Stomach (tissue), 9 donors: ENCODE results near the gene F5. TPM values are rescaled to one million over a fixed set of nuclear protein-coding genes. Genes with fewer than 3 reads are reported as not detected.

Source experiments
- DNase-seq, 2 donors: peaks; one replicate each; pipeline versions ENCODE4 v3.0.0 to v3.0.0-alpha.2; 2013 to 2019
- H3K27ac ChIP-seq, 5 donors: fragments of 200-600 bp in 4 of 5; sonication (generic) in 4 of 5; one replicate each; pipeline ENCODE4 v1.5.1; 2013 to 2019; ENCODE audit warnings: mild to moderate bottlenecking in 1 of 5, moderate library complexity in 1 of 5
- H3K27me3 ChIP-seq, 3 donors: fragments of 200-600 bp; sonication (generic); one replicate each; pipeline ENCODE4 v1.5.1; 2017 to 2019; ENCODE audit warnings: mixed run types in 1 of 3
- H3K36me3 ChIP-seq, 4 donors: fragments of 200-600 bp; sonication (generic); 1 replicate in 3 of 4; 2 replicates in 1 of 4; pipeline ENCODE4 v1.5.1; 2016 to 2019
- H3K4me1 ChIP-seq, 4 donors: fragments of 200-600 bp; sonication (generic); one replicate each; pipeline ENCODE4 v1.5.1; 2016 to 2019
- H3K4me3 ChIP-seq, 4 donors: fragments of 200-600 bp; sonication (generic) in 3 of 4; one replicate each; pipeline ENCODE4 v1.5.1; 2016 to 2019; ENCODE audit warnings: mild to moderate bottlenecking in 1 of 4
- H3K9me3 ChIP-seq, 4 donors: fragments of 200-600 bp; sonication (generic); one replicate each; pipeline ENCODE4 v1.5.1; 2016 to 2019
- CTCF ChIP-seq, 7 experiments: fragments of 450-650 bp in 4 of 7; fragments of 200-600 bp in 3 of 7; sonication (generic) in 3 of 7; IDR thresholded peaks; one replicate each; pipeline ENCODE4 v1.5.1; 2016 to 2019; ENCODE audit warnings: antibody characterized with exemption in 7 of 7, control low read depth in 2 of 7, mild to moderate bottlenecking in 1 of 7
- EP300 ChIP-seq: sonication (generic); formaldehyde crosslinking; IDR thresholded peaks from one replicate; pipeline ENCODE4 v1.6.1; 2017; ENCODE audit warnings: antibody characterized with exemption
- POLR2A ChIP-seq, 4 donors: fragments of 450-650 bp; IDR thresholded peaks; one replicate each; pipeline ENCODE4 v1.6.1; 2016; ENCODE audit warnings: antibody characterized with exemption in 4 of 4, control low read depth in 2 of 4, mild to moderate bottlenecking in 1 of 4, moderate library complexity in 1 of 4
- POLR2AphosphoS5 ChIP-seq, 3 donors: sonication (generic); formaldehyde crosslinking; IDR thresholded peaks; one replicate each; pipeline ENCODE4 v1.6.1; 2016; ENCODE audit warnings: antibody characterized with exemption in 3 of 3
- WGBS, 5 donors: extraction: QIAGEN DNeasy Blood & Tissue Kit in 3 of 5; methylation state at CpG; one replicate each; pipeline versions ENCODE4 v1.1.5 to v1.1.7; 2013 to 2018; 5-methylcytosine and 5-hydroxymethylcytosine counted together
- intact Hi-C: fragments of 100-400 bp; cut with DNase I; formaldehyde crosslinking; loops from one replicate; pipeline ENCODE4 v1.15.1; 2023; ENCODE audit warnings: low total_unique reads
- polyA plus RNA-seq, 3 donors: library from polyadenylated mRNA; stranded (reverse); fragments of 200-250 nt; gene quantifications; one replicate each; pipeline ENCODE4 v1.2.3, GENCODE V29; 2013
- small RNA-seq, 4 donors: library from RNA; depleted of rRNA; stranded (forward); fragments of <200 nt; gene quantifications; one replicate each; pipeline ENCODE3, GENCODE V24; 2016
- total RNA-seq, 5 donors: library from RNA; depleted of rRNA; stranded (reverse); fragments of >200 nt; gene quantifications; one replicate each; pipeline versions ENCODE4 v1.1.0 to v1.2.3, GENCODE V29; 2014 to 2016
- donor health status: healthy with polysubstance abuse.
- donor health status: Bipolar disorder and iron deficiency.
- donor health status: healthy.

The F5 gene
- total and polyA plus RNA-seq, 8 donors = 0.06 to 4.8 (median 1.0) TPM; not detected in 2

- Histone ChIP-seq H3K27me3 (no peaks in the 10 kb centered on the region), H3K9me3 (no peaks in the 10 kb centered on the region), H3K36me3 (peaks cover 0 to 33% (median 26%) of the 10 kb centered on the region in 4 donors), H3K27ac (no peak overlapping the region), H3K4me1 (peaks cover 0 to 15% (median 6%) of the 10 kb centered on the region in 4 donors), H3K4me3 (no peak overlapping the region)
- intact Hi-C loops = no loop called here
- TF ChIP-seq POLR2AphosphoS5 (IDR thresholded peaks at IDR 0.05) (no peak), CTCF (IDR thresholded peaks at IDR 0.05) (no peak), POLR2A (IDR thresholded peaks at IDR 0.05) (no peak), EP300 (no peak)
- 78 to 92% (median 81%) methylated on average over 5 of the region's 5 CpGs for WGBS, 5 donors
- no peak for DNase-seq
Observed at GRCh38 chr1:169473347-169473746, 112.9 kb downstream of the F5 start.

GRCh38 chr1:169472738-169473137 is 113.5 kb downstream of the F5 start:
- intact Hi-C loops = no loop called here

GRCh38 chr1:169468982-169469381 is 117.3 kb downstream of the F5 start:
- H3K9me3 ChIP-seq = no peaks in the 10 kb centered on the region
- intact Hi-C loops = loop anchor here (5.0 kb wide), 1 partner anchor 78 kb away; no protein-coding TSS in a partner anchor
- peaks cover 5 to 42% (median 38%) of the 10 kb centered on the region in 4 donors for H3K36me3 ChIP-seq
- no peaks in the 10 kb centered on the region for H3K27me3 ChIP-seq
- DNase-seq = no peak
- no peak for TF ChIP-seq EP300
- no peak for TF ChIP-seq POLR2AphosphoS5 (IDR thresholded peaks at IDR 0.05)
- no peak overlapping the region for H3K27ac ChIP-seq
- no peak overlapping the region for H3K4me3 ChIP-seq
- H3K4me1 ChIP-seq = peaks cover 0 to 5% (median 0%) of the 10 kb centered on the region in 4 donors

More at GRCh38 chr1:169472738-169473137, 113.5 kb downstream of the F5 start:
- 50 to 74% (median 64%) methylated on average over 3 of the region's 3 CpGs for WGBS, 5 donors
- no peak for DNase-seq
- Histone ChIP-seq H3K27ac (no peak overlapping the region), H3K9me3 (no peaks in the 10 kb centered on the region), H3K4me1 (peaks cover 0 to 12% (median 5%) of the 10 kb centered on the region in 4 donors), H3K4me3 (no peak overlapping the region), H3K36me3 (peaks cover 5 to 37% (median 32%) of the 10 kb centered on the region in 4 donors), H3K27me3 (no peaks in the 10 kb centered on the region)
- no peak for TF ChIP-seq POLR2AphosphoS5 (IDR thresholded peaks at IDR 0.05)

- Histone ChIP-seq H3K27ac (no peak overlapping the region), H3K4me3 (no peak overlapping the region), H3K27me3 (no peaks in the 10 kb centered on the region), H3K4me1 (no peaks in the 10 kb centered on the region), H3K9me3 (no peaks in the 10 kb centered on the region), H3K36me3 (peaks cover 5 to 42% (median 38%) of the 10 kb centered on the region in 4 donors)
- DNase-seq = peak in 1 of 2 donors; percentile 55
- TF ChIP-seq EP300 = no peak
- TF ChIP-seq CTCF (IDR thresholded peaks at IDR 0.05) = peak in 3 of 7 experiments; percentile 13 to 35 (median 33)
- WGBS, 5 donors = 74 to 83% (median 78%) methylated on average over 8 of the region's 8 CpGs
- intact Hi-C loops = loop anchor here (5.0 kb wide), 1 partner anchor 81 kb away; no protein-coding TSS in a partner anchor
Observed at GRCh38 chr1:169466259-169467230, 119.7 kb downstream of the F5 start.

GRCh38 chr1:169465281-169465680 is 121.0 kb downstream of the F5 start:
- no peak for DNase-seq
- peaks cover 5 to 42% (median 38%) of the 10 kb centered on the region in 4 donors for H3K36me3 ChIP-seq
- no peaks in the 10 kb centered on the region for H3K9me3 ChIP-seq
- peaks cover 0 to 4% (median 3%) of the 10 kb centered on the region in 3 donors for H3K27me3 ChIP-seq
- no peak overlapping the region for H3K27ac ChIP-seq
- no peak for TF ChIP-seq POLR2A (IDR thresholded peaks at IDR 0.05)
- no peak for TF ChIP-seq EP300
- no peak for TF ChIP-seq POLR2AphosphoS5 (IDR thresholded peaks at IDR 0.05)
- no peak for TF ChIP-seq CTCF (IDR thresholded peaks at IDR 0.05)
- H3K4me1 ChIP-seq = peaks cover 0 to 10% (median 5%) of the 10 kb centered on the region in 4 donors
- intact Hi-C loops = loop anchor here (5.0 kb wide), 1 partner anchor 82 kb away; no protein-coding TSS in a partner anchor
- no peak overlapping the region for H3K4me3 ChIP-seq

Small RNA genes lying within 50 kb of the gene (small RNA-seq; reads per million reads assigned to genes)
- 0 reads per million in 4 donors for gene AL021068.2

Other genes with a start within 250 kb of the F5 start
- 10 to 100 TPM in 2 of 5 donors, 1 to 10 TPM in 2, not detected in 1; 7.6 to 44.3 (median 14.9) TPM for gene NME7, start 218.7 kb downstream of the F5 start, total RNA-seq
- 10 to 100 TPM in 1 of 3 donors, 1 to 10 TPM in 2; 7.8 to 10.1 (median 7.9) TPM for gene NME7, start 218.7 kb downstream of the F5 start, polyA plus RNA-seq
- gene BLZF1, start 218.3 kb downstream of the F5 start, total RNA-seq = 10 to 100 TPM in 4 of 5 donors, 1 to 10 TPM in 1; 8.2 to 35.8 (median 10.7) TPM
- gene BLZF1, start 218.3 kb downstream of the F5 start, polyA plus RNA-seq = 10 to 100 TPM in 1 of 3 donors, 1 to 10 TPM in 2; 9.1 to 11.6 (median 9.3) TPM
- gene CCDC181, start 159.0 kb downstream of the F5 start, total RNA-seq = under 1 TPM in 2 of 5 donors, not detected in 3; 0.73 to 0.87 TPM
- 1 to 10 TPM in 2 of 3 donors, under 1 TPM in 1; 0.95 to 4.3 (median 1.9) TPM for gene CCDC181, start 159.0 kb downstream of the F5 start, polyA plus RNA-seq
- gene SLC19A2, start 100.5 kb downstream of the F5 start, total RNA-seq = 10 to 100 TPM; 12.5 to 84.3 (median 20.4) TPM
- gene SLC19A2, start 100.5 kb downstream of the F5 start, polyA plus RNA-seq = 10 to 100 TPM in 1 of 3 donors, 1 to 10 TPM in 2; 5.8 to 14.6 (median 6.6) TPM
- 10 to 100 TPM in 1 of 5 donors, 1 to 10 TPM in 3, under 1 TPM in 1; 0.58 to 17.9 (median 2.8) TPM for gene SELP, start 43.6 kb upstream of the F5 start, total RNA-seq
- 1 to 10 TPM; 1.6 to 2.7 (median 2.3) TPM for gene SELP, start 43.6 kb upstream of the F5 start, polyA plus RNA-seq
- gene SELL, start 125.1 kb upstream of the F5 start, total RNA-seq = 10 to 100 TPM in 1 of 5 donors, 1 to 10 TPM in 1, not detected in 3; 2.9 to 11.9 TPM
- gene SELL, start 125.1 kb upstream of the F5 start, polyA plus RNA-seq = 1 to 10 TPM; 1.1 to 3.1 (median 1.9) TPM
- gene SELE, start 147.6 kb upstream of the F5 start, total RNA-seq = under 1 TPM in 3 of 5 donors, not detected in 2; 0.29 to 0.87 (median 0.55) TPM
- under 1 TPM; 0.44 to 0.70 (median 0.46) TPM for gene SELE, start 147.6 kb upstream of the F5 start, polyA plus RNA-seq
- 10 to 100 TPM in 2 of 5 donors, 1 to 10 TPM in 1, not detected in 2; 6.8 to 12.9 (median 12.5) TPM for gene METTL18, start 208.4 kb upstream of the F5 start, total RNA-seq
- gene METTL18, start 208.4 kb upstream of the F5 start, polyA plus RNA-seq = 1 to 10 TPM; 7.0 to 9.3 (median 7.6) TPM